ENCODE measurements around the gene MAPK10. TPM values are rescaled to one million over a fixed set of nuclear protein-coding genes. Genes with fewer than 3 reads are reported as not detected.

The MAPK10 gene
- total RNA-seq, 1 experiment from 2014 or later: 0.44 TPM

GRCh38 chr4:86296865-86297264, 63.0 kb downstream of the MAPK10 start:
- Histone ChIP-seq H3F3A (ENCODE audit: low read length, unreplicated experiment) (no peaks in the 10 kb centered on the region), H3K9ac (ENCODE audit: low read length) (no peak overlapping the region), H4K20me1 (ENCODE audit: low read length) (no peaks in the 10 kb centered on the region), H3K27ac (ENCODE audit: low read length) (no peak overlapping the region), H3K79me2 (ENCODE audit: low read length) (no peaks in the 10 kb centered on the region), H2AFZ (ENCODE audit: low read length) (no peak overlapping the region), H3K36me3 (ENCODE audit: low read depth, low read length) (no peaks in the 10 kb centered on the region), H3K4me2 (ENCODE audit: low read length) (no peak overlapping the region), H3K9me2 (replicated peaks; ENCODE audit: low read length) (no peaks in the 10 kb centered on the region), H3K4me1 (ENCODE audit: insufficient read depth, low read length) (no peaks in the 10 kb centered on the region), H3K27me3 (ENCODE audit: low read length) (no peaks in the 10 kb centered on the region), H3K4me3 (ENCODE audit: low read length) (no peak overlapping the region), H3K9me3 (ENCODE audit: low read length) (no peaks in the 10 kb centered on the region)
- no peak for DNase-seq
- ChIA-PET CTCF (no interaction called here), POLR2A (ENCODE audit: unreplicated experiment) (no interaction called here)
- intact Hi-C loops (cut with micrococcal nuclease): no loop called here
- no peak for TF ChIP-seq EZH2 (IDR thresholded peaks at IDR 0.05; ENCODE audit: low read length, unreplicated experiment)
- BruUV-seq (replicated peaks): no TSS peak
- no peak for ATAC-seq

GRCh38 chr4:86294883-86295282, 65.0 kb downstream of the MAPK10 start:
- Histone ChIP-seq H3K4me1 (ENCODE audit: insufficient read depth, low read length) (no peaks in the 10 kb centered on the region), H3K9me3 (ENCODE audit: low read length) (no peaks in the 10 kb centered on the region), H3K4me3 (ENCODE audit: low read length) (no peak overlapping the region), H3K9me2 (replicated peaks; ENCODE audit: low read length) (no peaks in the 10 kb centered on the region), H3K4me2 (ENCODE audit: low read length) (no peak overlapping the region), H2AFZ (ENCODE audit: low read length) (no peak overlapping the region), H3K79me2 (ENCODE audit: low read length) (no peaks in the 10 kb centered on the region), H3K27me3 (ENCODE audit: low read length) (no peaks in the 10 kb centered on the region), H3F3A (ENCODE audit: low read length, unreplicated experiment) (no peaks in the 10 kb centered on the region), H3K27ac (ENCODE audit: low read length) (no peak overlapping the region), H4K20me1 (ENCODE audit: low read length) (no peaks in the 10 kb centered on the region), H3K36me3 (ENCODE audit: low read depth, low read length) (no peaks in the 10 kb centered on the region), H3K9ac (ENCODE audit: low read length) (no peak overlapping the region)
- POLR2A ChIA-PET (ENCODE audit: unreplicated experiment): no interaction called here
- ATAC-seq (no peak), DNase-seq (no peak)
- TF ChIP-seq EZH2phosphoT487 (IDR thresholded peaks at IDR 0.05; ENCODE audit: borderline replicate concordance, low read length): no peak
- TF ChIP-seq EZH2 (IDR thresholded peaks at IDR 0.05; ENCODE audit: low read length, unreplicated experiment): no peak
- no peak for TF ChIP-seq CTCF (conservative IDR thresholded peaks at IDR 0.05; ENCODE audit: low read depth, low read length)
- BruUV-seq (replicated peaks): no TSS peak
- CTCF ChIA-PET: no interaction called here
- intact Hi-C loops (cut with micrococcal nuclease): no loop called here

- BruUV-seq (replicated peaks): no TSS peak
These were observed 68.7 kb downstream of the MAPK10 start for GRCh38 chr4:86291180-86291579.

More at GRCh38 chr4:86291180-86291579, 68.7 kb downstream of the MAPK10 start:
- Histone ChIP-seq H3K9me2 (replicated peaks; ENCODE audit: low read length) (no peaks in the 10 kb centered on the region), H3K9me3 (ENCODE audit: low read length) (no peaks in the 10 kb centered on the region), H3K9ac (ENCODE audit: low read length) (no peak overlapping the region), H3K27me3 (ENCODE audit: low read length) (no peaks in the 10 kb centered on the region), H3F3A (ENCODE audit: low read length, unreplicated experiment) (no peaks in the 10 kb centered on the region), H3K27ac (ENCODE audit: low read length) (no peak overlapping the region), H3K4me2 (ENCODE audit: low read length) (no peak overlapping the region), H2AFZ (ENCODE audit: low read length) (no peak overlapping the region), H4K20me1 (ENCODE audit: low read length) (no peaks in the 10 kb centered on the region), H3K79me2 (ENCODE audit: low read length) (no peaks in the 10 kb centered on the region), H3K4me1 (ENCODE audit: insufficient read depth, low read length) (no peaks in the 10 kb centered on the region), H3K4me3 (ENCODE audit: low read length) (no peak overlapping the region), H3K36me3 (ENCODE audit: low read depth, low read length) (no peaks in the 10 kb centered on the region)
- DNase-seq (no peak), ATAC-seq (no peak)
- intact Hi-C loops (cut with micrococcal nuclease): no loop called here
- POLR2A ChIA-PET (ENCODE audit: unreplicated experiment): no interaction called here
- no peak for TF ChIP-seq EZH2 (IDR thresholded peaks at IDR 0.05; ENCODE audit: low read length, unreplicated experiment)
- no peak for TF ChIP-seq EZH2phosphoT487 (IDR thresholded peaks at IDR 0.05; ENCODE audit: borderline replicate concordance, low read length)
- no peak for TF ChIP-seq CTCF (conservative IDR thresholded peaks at IDR 0.05; ENCODE audit: low read depth, low read length)
- CTCF ChIA-PET: no interaction called here

All from PC-3 (cell line).